SK-N-SH treated with all-trans-retinoic acid at 6 μM for 48 hours (cell line): ENCODE results near the gene SCARF2.

Source experiments
- CREB5 ChIP-seq: fragments of 250-450 bp; sonication (Bioruptor Pico); IDR thresholded peaks from 2 replicates; pipeline ENCODE4 v1.5.1; 2020; ENCODE audit warnings: low read depth, mild to moderate bottlenecking, moderate library complexity
- PATZ1 ChIP-seq: fragments of 250-450 bp; sonication (Bioruptor Pico); IDR thresholded peaks from 2 replicates; pipeline ENCODE4 v1.8.0; 2020; ENCODE audit warnings: mild to moderate bottlenecking, moderate library complexity, borderline replicate concordance
- PPARA ChIP-seq: fragments of 250-450 bp; sonication (Bioruptor Pico); IDR thresholded peaks from 2 replicates; pipeline ENCODE4 v1.5.0; 2020; ENCODE audit warnings: mild to moderate bottlenecking, borderline replicate concordance
- SNAI2 ChIP-seq: fragments of 250-450 bp; sonication (Bioruptor Pico); IDR thresholded peaks from 2 replicates; pipeline ENCODE4 v1.5.0; 2020; ENCODE audit warnings: mild to moderate bottlenecking, moderate library complexity
- TOX ChIP-seq: fragments of 250-450 bp; sonication (Bioruptor Pico); IDR thresholded peaks from 2 replicates; pipeline ENCODE4 v1.8.0; 2021; ENCODE audit warnings: mild to moderate bottlenecking, moderate library complexity, borderline replicate concordance
- ZFP3 ChIP-seq: fragments of 250-450 bp; sonication (Bioruptor Pico); IDR thresholded peaks from 2 replicates; pipeline ENCODE4 v1.5.0; 2020; ENCODE audit warnings: mild to moderate bottlenecking, moderate library complexity
- ZNF565 ChIP-seq: fragments of 450-650 bp; formaldehyde crosslinking; conservative IDR thresholded peaks from 2 replicates; pipeline ENCODE4 v1.5.0; 2020; ENCODE audit warnings: low read depth, mild to moderate bottlenecking, moderate library complexity

GRCh38 chr22:20450551-20450906 lies 12.9 kb upstream of the SCARF2 start:
- TF ChIP-seq PATZ1 (CRISPR knock-in tag) (no peak), ZFP3 (no peak), ZNF565 (no peak), PPARA (CRISPR knock-in tag) (no peak), CREB5 (CRISPR knock-in tag) (no peak), SNAI2 (CRISPR knock-in tag) (no peak), TOX (CRISPR knock-in tag) (no peak)
